Measurements from ENCODE around the gene PRRT1B.

- TF ChIP-seq, protein P1, sequence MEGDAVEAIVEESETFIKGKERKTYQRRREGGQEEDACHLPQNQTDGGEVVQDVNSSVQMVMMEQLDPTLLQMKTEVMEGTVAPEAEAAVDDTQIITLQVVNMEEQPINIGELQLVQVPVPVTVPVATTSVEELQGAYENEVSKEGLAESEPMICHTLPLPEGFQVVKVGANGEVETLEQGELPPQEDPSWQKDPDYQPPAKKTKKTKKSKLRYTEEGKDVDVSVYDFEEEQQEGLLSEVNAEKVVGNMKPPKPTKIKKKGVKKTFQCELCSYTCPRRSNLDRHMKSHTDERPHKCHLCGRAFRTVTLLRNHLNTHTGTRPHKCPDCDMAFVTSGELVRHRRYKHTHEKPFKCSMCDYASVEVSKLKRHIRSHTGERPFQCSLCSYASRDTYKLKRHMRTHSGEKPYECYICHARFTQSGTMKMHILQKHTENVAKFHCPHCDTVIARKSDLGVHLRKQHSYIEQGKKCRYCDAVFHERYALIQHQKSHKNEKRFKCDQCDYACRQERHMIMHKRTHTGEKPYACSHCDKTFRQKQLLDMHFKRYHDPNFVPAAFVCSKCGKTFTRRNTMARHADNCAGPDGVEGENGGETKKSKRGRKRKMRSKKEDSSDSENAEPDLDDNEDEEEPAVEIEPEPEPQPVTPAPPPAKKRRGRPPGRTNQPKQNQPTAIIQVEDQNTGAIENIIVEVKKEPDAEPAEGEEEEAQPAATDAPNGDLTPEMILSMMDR (conservative IDR thresholded peaks at IDR 0.05; ENCODE audit: low read depth, low read length), result no peak
- no peak for TF ChIP-seq EZH2 (IDR thresholded peaks at IDR 0.05; ENCODE audit: borderline replicate concordance, low read depth, low read length, poor library complexity, severe bottlenecking)
These were observed 46.0 kb upstream of the PRRT1B start for GRCh38 chr9:131499254-131499767.
